ENCODE measurements around the gene TBX1.

The TBX1 gene

DNA sequence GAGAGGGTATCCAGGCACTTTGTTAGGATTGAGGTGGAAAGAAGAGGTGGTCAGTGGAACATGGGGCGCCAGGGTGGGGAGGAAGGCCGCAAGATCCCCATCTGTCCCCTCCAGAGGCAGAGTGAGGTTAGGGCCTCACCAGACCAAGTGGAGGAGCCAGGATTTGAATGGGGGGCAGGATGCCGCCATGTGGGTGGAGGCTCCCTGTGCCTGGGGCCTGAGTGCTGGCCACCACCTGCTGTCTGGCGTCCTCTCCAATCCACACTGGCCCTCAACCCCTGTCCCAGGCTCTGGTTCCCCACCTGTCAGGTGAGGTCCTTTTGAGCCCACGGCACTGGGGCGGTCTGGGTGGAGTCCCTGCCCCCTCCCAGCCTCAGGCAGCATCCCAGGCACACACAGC is 17.5 kb upstream of the TBX1 start:
- peak overlapping the region; percentile 28; the same call in 1 of the 2 replicates for H3K4me2 ChIP-seq
- no peaks in the 10 kb centered on the region for H3K36me3 ChIP-seq
- no peak overlapping the region for H3K9ac ChIP-seq
- no peak overlapping the region for H3K4me3 ChIP-seq
- no peak for TF ChIP-seq Cebpa-rat (IDR thresholded peaks at IDR 0.05)
- H3K4me1 ChIP-seq = peaks cover 25% of the 10 kb centered on the region
- no peak overlapping the region for H3K27ac ChIP-seq
- no peaks in the 10 kb centered on the region for H4K20me1 ChIP-seq
- no peaks in the 10 kb centered on the region for H3K9me3 ChIP-seq
- H3K27me3 ChIP-seq = no peaks in the 10 kb centered on the region

DNA sequence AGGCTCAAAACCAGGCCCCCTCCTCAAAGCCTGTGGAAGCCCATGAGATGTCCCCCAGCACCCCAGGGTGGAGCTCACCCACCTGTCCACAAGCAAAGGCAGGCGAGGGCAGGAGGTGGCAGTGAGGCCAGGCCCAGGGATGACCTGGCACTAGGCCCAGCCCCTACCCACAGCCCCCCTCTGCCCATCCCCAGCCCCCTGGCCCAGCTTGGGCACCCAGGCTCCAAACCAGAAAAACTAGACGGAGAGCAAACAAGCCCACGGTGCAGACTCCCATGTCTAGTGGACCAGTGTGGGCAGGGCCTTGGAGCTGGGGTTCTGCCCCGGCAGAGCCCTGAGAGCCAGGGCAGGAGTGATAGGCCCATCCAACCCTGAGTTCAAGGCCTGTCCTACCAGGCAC is 16.9 kb upstream of the TBX1 start:
- Histone ChIP-seq H3K4me1 (peaks cover 28% of the 10 kb centered on the region), H4K20me1 (no peaks in the 10 kb centered on the region), H3K27me3 (peaks cover 4% of the 10 kb centered on the region; the same call in 1 of the 2 replicates)

DNA sequence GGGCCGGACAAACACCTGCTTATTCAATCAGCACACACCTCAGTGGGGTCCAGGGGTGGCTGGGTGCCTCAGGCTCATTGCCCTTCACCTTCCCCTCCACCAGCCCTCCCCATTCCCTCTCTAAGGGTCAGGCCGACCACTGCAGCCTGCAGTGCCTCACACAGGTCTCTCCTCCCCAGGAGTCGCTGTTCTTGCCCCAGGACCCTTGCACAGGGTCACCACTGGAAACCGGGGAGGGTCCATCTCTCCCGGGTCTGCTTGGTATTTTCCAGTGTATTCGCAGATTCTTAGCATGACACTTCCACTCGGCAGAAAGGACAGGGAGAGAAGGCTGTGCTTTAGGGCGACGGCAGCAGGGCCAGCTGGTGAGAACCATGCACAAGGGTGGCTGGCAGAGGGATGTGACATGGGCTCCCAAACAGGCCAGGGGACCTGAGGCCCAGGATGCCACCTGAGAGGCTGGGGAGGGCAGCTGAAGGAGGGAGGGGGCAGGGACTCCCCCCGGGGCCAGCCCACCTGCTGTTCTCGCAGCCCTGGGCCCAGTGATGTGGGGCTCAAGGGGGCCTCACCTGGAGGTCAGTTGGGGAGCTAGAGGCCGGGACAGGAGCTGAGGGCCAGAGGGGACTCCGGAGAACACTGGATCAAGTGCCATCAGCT is 16.1 kb upstream of the TBX1 start:
- H4K20me1 ChIP-seq = no peaks in the 10 kb centered on the region
- no peak overlapping the region for H3K4me3 ChIP-seq
- H3K9me3 ChIP-seq = no peaks in the 10 kb centered on the region
- no peak for TF ChIP-seq Cebpa-rat (IDR thresholded peaks at IDR 0.05)
- H3K36me3 ChIP-seq = no peaks in the 10 kb centered on the region
- peaks cover 34% of the 10 kb centered on the region for H3K4me1 ChIP-seq
- H3K27me3 ChIP-seq = peaks cover 10% of the 10 kb centered on the region; the same call in 1 of the 2 replicates
- no peak overlapping the region for H3K27ac ChIP-seq
- no peak overlapping the region for H3K9ac ChIP-seq
- no peak overlapping the region for H3K4me2 ChIP-seq

More for the DNA sequence above, 16.9 kb upstream of the TBX1 start:
- Histone ChIP-seq H3K27ac (no peak overlapping the region), H3K4me3 (no peak overlapping the region), H3K4me2 (no peak overlapping the region), H3K36me3 (no peaks in the 10 kb centered on the region), H3K9ac (no peak overlapping the region), H3K9me3 (no peaks in the 10 kb centered on the region)
- no peak for TF ChIP-seq Cebpa-rat (IDR thresholded peaks at IDR 0.05)

DNA sequence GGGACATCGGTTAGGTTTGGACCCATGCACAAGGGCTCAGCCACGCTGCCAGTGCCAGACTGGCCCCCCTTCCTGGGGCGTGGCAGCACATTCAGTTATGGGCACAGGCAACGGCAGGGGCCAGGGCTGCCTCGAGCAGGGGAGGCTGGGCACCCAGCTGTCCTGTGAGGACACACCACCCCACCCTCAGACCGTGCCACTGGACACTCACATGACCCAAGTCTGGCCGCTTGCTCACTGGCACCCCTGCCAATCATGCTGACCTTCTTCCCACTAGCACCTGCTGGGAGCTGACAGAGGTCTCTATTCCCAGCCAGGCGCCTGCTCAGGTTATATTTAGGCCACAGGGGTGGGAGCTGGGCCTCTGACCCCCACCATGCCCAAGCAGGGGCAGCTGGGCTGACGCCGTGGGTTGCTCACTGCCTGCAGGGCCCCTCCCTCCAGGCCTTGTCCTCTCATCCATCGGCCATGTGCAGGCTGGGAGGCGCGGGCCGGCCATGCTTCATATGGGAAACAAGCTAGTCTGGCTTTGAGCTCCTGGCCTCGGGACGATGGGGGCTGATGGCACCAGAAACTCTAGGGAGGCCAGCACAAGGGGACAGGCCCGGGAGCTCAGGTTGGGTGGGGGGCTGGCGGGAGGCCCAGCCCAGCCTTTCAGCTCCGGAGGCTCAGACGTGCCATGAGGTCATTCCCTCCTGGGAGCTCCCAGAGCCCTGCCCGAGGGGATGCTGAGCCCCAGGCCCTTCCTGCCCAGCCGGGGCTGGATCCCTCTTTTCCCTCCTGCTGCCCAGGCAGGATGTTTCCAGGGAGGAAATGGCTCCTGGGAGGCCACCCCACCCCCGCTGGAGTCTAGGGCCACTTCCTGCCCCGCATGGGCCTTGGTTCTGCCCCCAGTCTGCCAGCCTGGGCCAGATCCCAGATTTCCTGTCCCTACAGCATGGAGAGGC is 15.2 kb upstream of the TBX1 start:
- no peaks in the 10 kb centered on the region for H4K20me1 ChIP-seq
- H3K36me3 ChIP-seq = no peaks in the 10 kb centered on the region
- H3K4me3 ChIP-seq = no peak overlapping the region
- H3K4me1 ChIP-seq = peaks cover 27% of the 10 kb centered on the region
- H3K9ac ChIP-seq = no peak overlapping the region
- no peak for TF ChIP-seq Cebpa-rat (IDR thresholded peaks at IDR 0.05)
- no peak overlapping the region for H3K27ac ChIP-seq
- H3K4me2 ChIP-seq = peak overlapping the region; percentile 47
- no peaks in the 10 kb centered on the region for H3K9me3 ChIP-seq
- peaks cover 17% of the 10 kb centered on the region; the same call in 1 of the 2 replicates for H3K27me3 ChIP-seq

DNA sequence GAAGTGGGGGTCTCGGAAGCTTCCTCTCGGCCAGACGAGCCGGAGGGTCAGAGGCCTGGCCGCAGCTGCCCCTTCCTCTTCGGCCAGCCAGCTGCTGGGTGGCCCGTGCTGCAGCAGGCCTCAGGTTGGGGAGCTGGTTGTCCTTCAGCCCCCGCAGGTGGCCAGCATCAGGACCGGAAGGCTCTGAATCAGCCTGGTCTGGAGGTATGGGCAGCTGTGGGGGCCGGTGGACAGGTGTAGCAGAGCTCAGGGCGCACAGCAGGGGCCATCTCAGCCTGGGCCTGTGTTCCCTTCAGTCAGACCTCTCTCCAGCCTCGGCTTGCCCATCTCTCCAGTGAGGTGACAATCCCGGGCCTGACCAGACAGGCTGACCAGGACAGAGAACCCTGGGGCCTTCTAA is 13.9 kb upstream of the TBX1 start:
- no peak for TF ChIP-seq Cebpa-rat (IDR thresholded peaks at IDR 0.05)

GRCh38 chr22:19747551-19747950 is 13.0 kb upstream of the TBX1 start:
- H3K36me3 ChIP-seq = no peaks in the 10 kb centered on the region
- H3K27ac ChIP-seq = no peak overlapping the region
- H3K4me1 ChIP-seq = peaks cover 25% of the 10 kb centered on the region
- no peak overlapping the region for H3K4me2 ChIP-seq
- TF ChIP-seq Cebpa-rat (IDR thresholded peaks at IDR 0.05) = no peak
- H3K27me3 ChIP-seq = peaks cover 36% of the 10 kb centered on the region
- peaks cover 10% of the 10 kb centered on the region; the same call in 1 of the 2 replicates for H4K20me1 ChIP-seq
- H3K9me3 ChIP-seq = no peaks in the 10 kb centered on the region
- no peak overlapping the region for H3K4me3 ChIP-seq
- H3K9ac ChIP-seq = no peak overlapping the region

More for the DNA sequence above, 13.9 kb upstream of the TBX1 start:
- H3K27ac ChIP-seq = no peak overlapping the region
- H3K4me3 ChIP-seq = no peak overlapping the region
- H3K9ac ChIP-seq = no peak overlapping the region
- H3K9me3 ChIP-seq = no peaks in the 10 kb centered on the region
- peaks cover 3% of the 10 kb centered on the region; the same call in 1 of the 2 replicates for H4K20me1 ChIP-seq
- H3K4me1 ChIP-seq = peaks cover 27% of the 10 kb centered on the region
- peaks cover 28% of the 10 kb centered on the region for H3K27me3 ChIP-seq
- no peak overlapping the region for H3K4me2 ChIP-seq
- no peaks in the 10 kb centered on the region for H3K36me3 ChIP-seq

- no peaks in the 10 kb centered on the region for H3K9me3 ChIP-seq
- peaks cover 21% of the 10 kb centered on the region for H3K4me1 ChIP-seq
- peaks cover 42% of the 10 kb centered on the region for H3K27me3 ChIP-seq
Measured at GRCh38 chr22:19748139-19748538, 12.4 kb upstream of the TBX1 start.

DNA sequence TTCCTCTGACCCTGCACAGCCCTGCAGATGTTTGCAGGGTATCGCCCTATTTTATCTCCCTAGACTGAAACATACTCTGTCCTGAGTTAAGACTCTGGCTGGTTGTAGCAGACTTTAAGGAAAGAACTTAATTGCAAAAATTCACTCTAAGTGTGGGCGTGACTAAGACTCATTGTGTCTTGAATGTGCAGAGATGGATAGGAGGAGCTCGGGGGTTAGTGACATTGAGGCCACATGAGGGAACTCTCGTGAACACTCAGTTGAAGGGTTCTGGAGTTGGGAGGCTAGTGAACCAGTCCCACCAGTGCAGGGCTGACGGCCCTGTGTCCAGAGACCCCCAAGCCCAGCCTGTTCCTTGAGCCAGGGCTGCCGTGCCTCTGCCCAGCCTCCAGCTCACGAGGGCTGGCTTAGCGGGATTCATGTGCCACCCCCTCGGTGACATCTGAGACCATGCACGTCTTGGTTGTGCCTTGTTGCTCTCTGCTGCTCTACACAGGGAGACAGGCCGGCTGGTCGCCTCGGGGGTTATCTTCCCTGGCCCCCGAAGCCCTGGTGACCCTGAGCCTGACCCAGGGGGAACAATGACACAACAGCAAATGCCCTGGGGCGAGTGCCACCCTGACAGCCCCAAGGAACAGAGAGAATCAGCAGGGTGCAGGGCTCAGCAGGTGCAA is 11.4 kb upstream of the TBX1 start:
- no peaks in the 10 kb centered on the region for H3K36me3 ChIP-seq
- H3K9ac ChIP-seq = no peak overlapping the region; the same call in 1 of the 2 replicates
- H3K4me1 ChIP-seq = peaks cover 21% of the 10 kb centered on the region
- H3K4me2 ChIP-seq = no peak overlapping the region
- H3K9me3 ChIP-seq = no peaks in the 10 kb centered on the region
- H3K27ac ChIP-seq = no peak overlapping the region
- TF ChIP-seq Cebpa-rat (IDR thresholded peaks at IDR 0.05) = no peak
- H3K4me3 ChIP-seq = no peak overlapping the region
- peaks cover 26% of the 10 kb centered on the region; the same call in 1 of the 2 replicates for H4K20me1 ChIP-seq
- peaks cover 52% of the 10 kb centered on the region for H3K27me3 ChIP-seq

More at GRCh38 chr22:19748139-19748538, 12.4 kb upstream of the TBX1 start:
- no peak overlapping the region for H3K27ac ChIP-seq
- no peak overlapping the region for H3K4me2 ChIP-seq
- H4K20me1 ChIP-seq = peaks cover 16% of the 10 kb centered on the region; the same call in 1 of the 2 replicates
- no peaks in the 10 kb centered on the region for H3K36me3 ChIP-seq
- H3K4me3 ChIP-seq = no peak overlapping the region
- H3K9ac ChIP-seq = no peak overlapping the region
- TF ChIP-seq Cebpa-rat (IDR thresholded peaks at IDR 0.05) = no peak

DNA sequence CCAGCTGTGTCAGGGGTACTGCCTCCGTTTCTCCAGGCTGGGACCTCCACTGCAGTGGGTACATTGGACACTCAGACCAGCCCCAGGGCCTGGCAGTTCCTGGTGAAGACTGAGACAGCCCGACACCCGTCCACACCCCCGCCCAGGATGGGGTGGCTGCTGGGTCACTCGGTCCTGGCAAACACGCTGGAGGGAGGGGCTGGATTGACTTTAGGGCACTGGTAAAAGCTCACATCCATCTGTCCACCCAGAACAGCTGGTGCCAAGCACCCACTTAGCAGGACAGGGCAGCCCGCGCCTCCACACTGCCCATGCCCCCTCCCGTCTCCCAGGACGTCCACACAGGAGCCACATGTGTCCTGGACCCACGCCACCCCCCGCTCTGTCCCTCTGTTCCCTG is 10.7 kb upstream of the TBX1 start:
- Histone ChIP-seq H3K9ac (no peak overlapping the region), H3K27me3 (peaks cover 59% of the 10 kb centered on the region), H3K4me2 (no peak overlapping the region), H3K27ac (no peak overlapping the region), H4K20me1 (peaks cover 33% of the 10 kb centered on the region; the same call in 1 of the 2 replicates), H3K4me1 (peaks cover 21% of the 10 kb centered on the region), H3K4me3 (no peak overlapping the region), H3K36me3 (no peaks in the 10 kb centered on the region), H3K9me3 (no peaks in the 10 kb centered on the region)
- no peak for TF ChIP-seq Cebpa-rat (IDR thresholded peaks at IDR 0.05)
